Measurements from ENCODE around the gene PLEKHA7. TPM values are rescaled to one million over a fixed set of nuclear protein-coding genes. Genes with fewer than 3 reads are reported as not detected.

Gene PLEKHA7
- total and polyA plus RNA-seq, 7 donors, result 0.74 to 2.6 (median 1.2) TPM

- no peaks in the 10 kb centered on the region for H3K27me3 ChIP-seq (ENCODE audit: insufficient read depth in 3 of 3, low read length in 2 of 3)
- H3K36me3 ChIP-seq (ENCODE audit: insufficient read depth in 1 of 2, low read depth in 1 of 2), result no peaks in the 10 kb centered on the region
- no peaks in the 10 kb centered on the region for H3K9me3 ChIP-seq
- TF ChIP-seq CTCF (IDR thresholded peaks at IDR 0.05), result no peak
- ATAC-seq, result no peak
- DNase-seq, result no peak
- H3K27ac ChIP-seq, result no peak overlapping the region
- intact Hi-C loops (cut with DNase I), result no loop called here
- H3K4me1 ChIP-seq, result peaks cover 10% of the 10 kb centered on the region
- H3K4me3 ChIP-seq, result no peak overlapping the region
Measured at GRCh38 chr11:16799890-16800289, 214.3 kb downstream of the PLEKHA7 start.

- DNase-seq, result no peak
- Histone ChIP-seq H3K4me3 (no peak overlapping the region), H3K36me3 (ENCODE audit: insufficient read depth in 1 of 2, low read depth in 1 of 2) (no peaks in the 10 kb centered on the region), H3K27ac (no peak overlapping the region), H3K4me1 (peaks cover 4% of the 10 kb centered on the region), H3K27me3 (ENCODE audit: insufficient read depth in 3 of 3, low read length in 2 of 3) (no peaks in the 10 kb centered on the region), H3K9me3 (no peaks in the 10 kb centered on the region)
- ATAC-seq, result no peak
- intact Hi-C loops (cut with DNase I), result no loop called here
- TF ChIP-seq CTCF (IDR thresholded peaks at IDR 0.05), result no peak
- 81 to 87% (median 84%) methylated on average over 1 of the region's 1 CpG for WGBS, 3 donors
Measured at GRCh38 chr11:16799221-16799620, 215.0 kb downstream of the PLEKHA7 start.

- Histone ChIP-seq H3K27ac (no peak overlapping the region), H3K36me3 (ENCODE audit: insufficient read depth in 1 of 2, low read depth in 1 of 2) (no peaks in the 10 kb centered on the region), H3K9me3 (no peaks in the 10 kb centered on the region), H3K4me3 (no peak overlapping the region), H3K27me3 (ENCODE audit: insufficient read depth in 3 of 3, low read length in 2 of 3) (no peaks in the 10 kb centered on the region), H3K4me1 (no peaks in the 10 kb centered on the region)
- ATAC-seq, result no peak
- intact Hi-C loops (cut with DNase I), result no loop called here
- DNase-seq, result no peak
- 68 to 76% (median 68%) methylated on average over 3 of the region's 3 CpGs for WGBS, 3 donors
- no peak for TF ChIP-seq CTCF (IDR thresholded peaks at IDR 0.05)
Measured at GRCh38 chr11:16797776-16798175, 216.4 kb downstream of the PLEKHA7 start.

GRCh38 chr11:16796311-16796710 is 217.9 kb downstream of the PLEKHA7 start:
- no peak for DNase-seq
- intact Hi-C loops (cut with DNase I), result no loop called here
- Histone ChIP-seq H3K4me1 (peaks cover under 1% of the 10 kb centered on the region), H3K27ac (no peak overlapping the region), H3K36me3 (ENCODE audit: insufficient read depth in 1 of 2, low read depth in 1 of 2) (no peaks in the 10 kb centered on the region), H3K9me3 (no peaks in the 10 kb centered on the region), H3K4me3 (no peak overlapping the region), H3K27me3 (ENCODE audit: insufficient read depth in 3 of 3, low read length in 2 of 3) (no peaks in the 10 kb centered on the region)
- whole genome bisulfite sequencing, 3 donors, result 90 to 92% (median 91%) methylated on average over 4 of the region's 4 CpGs
- TF ChIP-seq CTCF (IDR thresholded peaks at IDR 0.05), result no peak
- no peak for ATAC-seq

- Histone ChIP-seq H3K4me1 (peaks cover 3% of the 10 kb centered on the region), H3K27ac (no peak overlapping the region), H3K36me3 (ENCODE audit: insufficient read depth in 1 of 2, low read depth in 1 of 2) (no peaks in the 10 kb centered on the region), H3K4me3 (no peak overlapping the region), H3K9me3 (no peaks in the 10 kb centered on the region), H3K27me3 (ENCODE audit: insufficient read depth in 3 of 3, low read length in 2 of 3) (no peaks in the 10 kb centered on the region)
- DNase-seq (no peak), ATAC-seq (no peak)
- WGBS, 3 donors, result 89 to 92% (median 91%) methylated on average over 8 of the region's 8 CpGs
- intact Hi-C loops (cut with DNase I), result no loop called here
- TF ChIP-seq CTCF (IDR thresholded peaks at IDR 0.05), result no peak
Measured at GRCh38 chr11:16795146-16795545, 219.1 kb downstream of the PLEKHA7 start.
